HEK293T (cell line): ENCODE results near the gene ELL.

Source experiments
- HDGF ChIP-seq: fragments of 450-650 bp; IDR thresholded peaks from 2 replicates; pipeline ENCODE4 v1.6.1; 2017; ENCODE audit warnings: antibody characterized with exemption, borderline replicate concordance
- NFRKB ChIP-seq: fragments of 450-650 bp; IDR thresholded peaks from 2 replicates; pipeline ENCODE4 v1.6.1; 2016; ENCODE audit warnings: mild to moderate bottlenecking, moderate library complexity
- TARDBP ChIP-seq: fragments of 450-650 bp; IDR thresholded peaks from 2 replicates; pipeline ENCODE4 v1.6.1; 2016

DNA sequence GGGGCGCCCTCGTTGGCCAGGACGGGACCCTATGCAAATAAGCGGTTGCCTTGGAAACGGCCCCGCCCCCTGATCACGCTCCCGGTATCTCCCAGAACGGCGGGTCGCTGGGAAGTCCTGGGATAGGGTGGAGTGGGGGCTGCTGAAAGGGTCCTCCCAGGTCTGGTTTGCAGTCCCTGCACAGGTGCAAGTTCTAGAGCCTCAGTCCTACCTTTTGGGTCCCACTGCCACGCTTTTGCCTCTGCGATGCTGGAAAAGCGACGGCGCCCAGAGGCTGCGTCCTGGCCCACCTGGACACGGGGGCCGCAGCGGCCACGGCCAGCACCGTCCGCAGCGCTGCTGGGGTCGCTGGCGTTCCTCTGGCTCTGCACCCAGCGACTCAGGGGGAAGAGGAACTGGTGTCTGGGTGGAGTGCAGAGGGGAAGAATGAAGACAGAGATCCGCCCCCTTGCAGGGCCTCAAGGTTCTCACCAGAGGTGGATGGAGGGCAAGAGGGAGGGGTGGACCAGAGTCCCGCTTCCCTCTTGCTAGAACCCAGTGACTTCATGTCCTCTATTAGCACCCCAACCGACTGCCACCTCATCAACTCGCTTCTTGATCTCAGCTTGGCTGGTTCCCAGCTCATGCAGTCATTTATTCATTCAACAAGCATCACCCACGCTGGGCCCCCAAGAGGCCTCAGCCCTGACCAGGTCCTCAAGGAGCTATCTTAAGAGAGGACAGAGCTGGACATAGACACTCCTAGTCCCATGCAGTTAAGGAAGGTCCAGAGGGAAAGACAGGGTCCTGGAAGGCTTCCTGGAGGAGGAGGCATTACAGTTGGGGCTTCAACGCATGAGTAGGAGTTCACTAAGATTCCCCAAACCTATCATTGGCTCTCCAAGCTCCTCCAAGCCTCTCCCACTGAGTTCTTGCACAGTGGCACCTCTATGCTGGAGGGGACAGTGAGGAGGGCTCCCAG, 124.3 kb downstream of the ELL start, which contains the start of gene LRRC25:
- TF ChIP-seq NFRKB (no peak), HDGF (no peak), TARDBP (no peak)
